Choroid plexus epithelial cell (primary cell): ENCODE results near the gene IQCB1.
A peak's percentile ranks its signal among the peaks of the same experiment; 100 is the strongest.

Source experiments
- DNase-seq: peaks from one replicate; pipeline ENCODE4 v3.0.0-alpha.2; 2010; ENCODE audit warnings: low read depth
- H3K4me3 ChIP-seq: 2 replicates; pipeline ENCODE4 v1.5.1; 2011; ENCODE audit warnings: low read depth, mild to moderate bottlenecking, control low read depth, low read length, moderate library complexity
- CTCF ChIP-seq: conservative IDR thresholded peaks from 2 replicates; pipeline ENCODE4 v1.5.1; 2011; ENCODE audit warnings: low read depth, mild to moderate bottlenecking, control low read depth, inconsistent platforms, low read length, moderate library complexity

Gene IQCB1

GRCh38 chr3:121817753-121818152 is 17.1 kb downstream of the IQCB1 start:
- no peak overlapping the region for H3K4me3 ChIP-seq
- DNase-seq: peak; percentile 13
- no peak for TF ChIP-seq CTCF

GRCh38 chr3:121809249-121809648 is 25.6 kb downstream of the IQCB1 start:
- H3K4me3 ChIP-seq: no peak overlapping the region
- no peak for DNase-seq
- no peak for TF ChIP-seq CTCF

- TF ChIP-seq CTCF: no peak
- H3K4me3 ChIP-seq: no peak overlapping the region
- DNase-seq: no peak
Observed at GRCh38 chr3:121803771-121804320, 31.0 kb downstream of the IQCB1 start.

GRCh38 chr3:121800906-121801305 is 34.0 kb downstream of the IQCB1 start:
- DNase-seq: no peak
- TF ChIP-seq CTCF: no peak

GRCh38 chr3:121796970-121797369 is 37.9 kb downstream of the IQCB1 start:
- no peak overlapping the region for H3K4me3 ChIP-seq
- TF ChIP-seq CTCF: no peak
- DNase-seq: peak; percentile 22

More at GRCh38 chr3:121800906-121801305, 34.0 kb downstream of the IQCB1 start:
- H3K4me3 ChIP-seq: no peak overlapping the region

- DNase-seq: no peak
- H3K4me3 ChIP-seq: no peak overlapping the region
- no peak for TF ChIP-seq CTCF
Observed at GRCh38 chr3:121794264-121794983, 40.4 kb downstream of the IQCB1 start.

GRCh38 chr3:121793078-121793477 is 41.8 kb downstream of the IQCB1 start:
- H3K4me3 ChIP-seq: no peak overlapping the region
- DNase-seq: no peak
- TF ChIP-seq CTCF: no peak
